Fibroblast of peridontal ligament (primary cell): Measurements from ENCODE around the gene ARMH3.

Experiments used
- DNase-seq: peaks from one replicate; pipeline ENCODE4 v3.0.0-alpha.2; 2010; ENCODE audit errors: extremely low read depth

Gene ARMH3

GRCh38 chr10:101939008-101939648 lies 116.8 kb downstream of the ARMH3 start:
- DNase-seq, result peak; percentile 98

- DNase-seq, result peak; percentile 97
These were observed 117.5 kb downstream of the ARMH3 start for GRCh38 chr10:101938305-101939007.

- no peak for DNase-seq
These were observed 120.5 kb downstream of the ARMH3 start for GRCh38 chr10:101935431-101935830.

- no peak for DNase-seq
These were observed 121.2 kb downstream of the ARMH3 start for GRCh38 chr10:101934686-101935305.

DNA sequence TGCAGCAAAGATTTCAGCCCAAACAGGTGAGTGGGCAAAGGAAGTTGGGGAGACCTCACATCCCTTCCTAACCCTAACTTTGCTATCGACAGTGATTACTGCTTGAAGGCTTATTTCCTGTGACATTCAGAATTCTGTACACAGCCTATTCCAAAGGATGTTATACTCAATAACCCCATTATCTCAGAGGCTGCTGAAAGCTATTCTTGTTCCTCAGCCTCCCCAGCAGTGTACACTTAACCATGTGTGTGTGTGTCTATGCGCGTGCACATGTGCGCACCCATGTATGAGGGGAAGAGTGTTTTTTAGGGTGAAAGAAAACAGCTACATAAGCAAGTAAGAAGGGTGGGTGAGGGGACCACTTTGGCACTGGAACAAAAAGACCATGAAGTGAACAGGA lies 122.0 kb downstream of the ARMH3 start:
- no peak for DNase-seq

GRCh38 chr10:101932183-101932582 lies 123.8 kb downstream of the ARMH3 start:
- no peak for DNase-seq

DNA sequence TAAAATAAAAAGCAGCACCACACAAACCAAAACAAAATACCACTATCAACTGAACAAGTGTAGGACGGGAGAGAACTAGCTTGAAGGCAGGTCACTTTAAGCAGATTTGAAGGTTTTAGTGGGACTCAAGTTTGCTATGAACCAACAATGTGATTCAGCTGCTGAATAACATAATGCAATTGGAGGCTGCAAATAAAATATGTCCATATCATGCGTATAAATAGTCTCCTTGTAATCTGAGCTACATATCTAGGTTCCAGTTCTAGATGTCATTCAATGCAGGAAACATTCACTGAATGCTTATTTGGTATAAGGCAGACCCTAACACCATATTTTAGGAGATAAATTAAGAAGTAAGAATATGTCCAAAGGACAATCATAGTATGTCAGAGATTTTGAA lies 130.9 kb downstream of the ARMH3 start:
- DNase-seq, result no peak

DNA sequence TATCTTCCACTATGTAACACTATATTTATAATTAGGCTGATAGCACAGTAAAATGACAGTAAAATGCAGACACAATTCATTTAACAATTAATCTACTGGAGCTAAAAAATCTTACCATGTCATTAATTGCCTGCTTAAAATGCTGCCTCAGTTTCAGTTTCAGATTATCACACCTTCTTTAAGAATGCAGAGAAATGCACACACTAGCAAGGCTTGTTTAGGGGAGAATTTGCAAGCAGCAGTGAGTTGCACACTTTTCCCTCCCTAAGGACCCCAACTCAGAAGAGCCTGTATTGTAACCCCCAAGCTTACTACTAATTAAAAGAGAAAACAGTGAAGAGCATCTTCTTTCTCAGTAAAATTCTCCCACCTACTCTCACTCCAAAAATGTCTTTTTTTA lies 132.7 kb downstream of the ARMH3 start:
- no peak for DNase-seq

DNA sequence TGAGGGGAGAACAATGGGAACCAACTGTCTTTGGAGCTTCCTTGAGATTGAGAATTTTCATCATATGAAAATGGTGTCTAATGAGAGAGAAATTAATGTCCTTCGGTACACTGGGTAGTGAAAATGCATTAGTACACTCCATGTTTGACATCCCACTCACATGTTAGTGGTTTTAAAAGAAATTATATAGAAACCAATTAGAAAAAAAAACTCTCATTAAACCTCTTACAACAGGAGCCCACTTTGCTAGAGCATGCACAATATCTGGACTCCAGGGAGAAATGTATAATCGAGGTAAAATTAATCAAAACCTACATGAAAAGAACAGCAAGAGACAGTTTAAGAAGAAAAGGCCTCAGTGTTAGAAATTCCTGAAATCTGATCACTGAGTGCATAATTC lies 133.1 kb downstream of the ARMH3 start:
- no peak for DNase-seq

DNA sequence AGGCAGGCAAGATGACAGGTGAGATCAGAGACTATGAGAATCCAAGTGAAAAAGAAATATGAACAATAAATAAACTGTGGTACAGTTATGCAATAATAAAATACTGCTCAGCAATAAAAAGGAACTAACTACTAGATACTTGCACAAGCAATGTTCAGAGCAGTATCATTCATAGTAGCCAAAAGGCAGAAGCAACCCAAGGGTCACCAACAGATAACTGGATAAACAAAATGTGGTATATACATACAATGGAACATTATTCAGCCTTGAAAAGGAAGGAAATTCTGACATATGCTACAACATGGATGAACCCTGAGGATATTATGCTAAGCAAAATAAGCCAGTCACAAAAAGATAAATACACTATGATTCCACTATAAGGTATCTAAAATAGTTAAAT lies 135.4 kb downstream of the ARMH3 start:
- DNase-seq, result no peak

DNA sequence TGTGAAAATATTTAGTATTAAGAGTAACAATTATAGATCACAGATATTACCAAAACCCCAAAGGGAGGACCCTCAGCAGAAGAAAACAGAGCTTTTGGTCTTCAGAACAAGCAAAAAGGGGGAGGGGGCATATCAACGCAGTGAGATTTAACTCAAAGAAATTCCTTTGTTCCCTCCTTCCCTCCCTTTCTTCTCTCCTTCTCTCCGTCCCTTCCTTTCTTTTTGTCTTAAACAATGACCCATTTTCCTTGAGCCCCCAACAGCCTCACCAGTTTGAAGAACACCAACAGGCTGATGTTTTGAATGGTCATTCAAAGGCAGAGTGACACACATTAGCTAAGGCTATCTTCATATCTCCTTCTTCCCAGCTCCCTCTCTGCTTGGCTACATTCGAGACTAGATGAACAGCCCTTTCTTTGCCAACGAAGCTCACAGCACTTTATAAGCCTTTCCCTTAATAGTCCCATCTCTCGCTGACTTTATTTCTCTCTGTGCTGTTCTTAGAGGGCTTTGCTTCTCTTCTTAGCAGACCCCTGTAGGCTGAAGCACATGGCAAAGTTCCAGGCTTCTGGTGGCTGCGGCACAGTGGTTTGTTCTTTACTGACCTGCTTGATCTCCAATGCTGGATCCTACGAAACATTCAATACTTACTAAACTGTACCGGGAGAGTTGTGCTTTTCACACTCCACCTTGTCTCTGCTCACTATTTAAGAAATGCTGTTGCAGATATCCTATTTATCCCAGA lies 136.8 kb downstream of the ARMH3 start:
- DNase-seq, result no peak

DNA sequence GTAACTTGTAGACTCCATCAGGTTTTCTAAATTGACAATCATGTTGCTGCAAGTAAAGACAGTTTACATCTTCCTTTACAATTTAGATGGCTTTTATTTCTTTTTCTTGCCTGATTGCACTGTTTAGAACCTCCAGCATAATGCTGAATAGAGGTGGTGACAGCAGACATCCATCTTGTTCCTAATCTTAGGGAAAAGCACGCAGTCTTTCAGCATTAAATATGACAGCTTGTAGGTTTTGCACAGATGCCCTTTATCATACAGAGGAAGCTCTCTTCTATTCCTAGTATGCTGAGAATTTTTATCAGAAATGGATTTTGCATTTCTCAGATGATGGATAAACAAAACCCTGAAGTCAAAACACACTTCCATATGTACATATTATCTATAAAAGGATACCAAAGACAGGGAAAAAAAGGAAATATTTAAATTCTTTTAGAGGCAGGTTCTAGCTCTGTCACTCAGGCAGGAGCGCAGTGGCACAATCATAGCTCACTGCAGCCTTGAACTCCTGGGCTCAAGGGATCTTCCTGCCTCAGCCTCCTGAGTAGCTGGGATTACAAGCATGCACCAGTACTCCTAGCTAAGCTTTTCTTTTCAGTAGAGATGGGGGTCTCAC lies 143.3 kb downstream of the ARMH3 start:
- no peak for DNase-seq

- no peak for DNase-seq
These were observed 149.3 kb downstream of the ARMH3 start for GRCh38 chr10:101906586-101907183.

GRCh38 chr10:101905251-101905650 lies 150.7 kb downstream of the ARMH3 start:
- no peak for DNase-seq

DNA sequence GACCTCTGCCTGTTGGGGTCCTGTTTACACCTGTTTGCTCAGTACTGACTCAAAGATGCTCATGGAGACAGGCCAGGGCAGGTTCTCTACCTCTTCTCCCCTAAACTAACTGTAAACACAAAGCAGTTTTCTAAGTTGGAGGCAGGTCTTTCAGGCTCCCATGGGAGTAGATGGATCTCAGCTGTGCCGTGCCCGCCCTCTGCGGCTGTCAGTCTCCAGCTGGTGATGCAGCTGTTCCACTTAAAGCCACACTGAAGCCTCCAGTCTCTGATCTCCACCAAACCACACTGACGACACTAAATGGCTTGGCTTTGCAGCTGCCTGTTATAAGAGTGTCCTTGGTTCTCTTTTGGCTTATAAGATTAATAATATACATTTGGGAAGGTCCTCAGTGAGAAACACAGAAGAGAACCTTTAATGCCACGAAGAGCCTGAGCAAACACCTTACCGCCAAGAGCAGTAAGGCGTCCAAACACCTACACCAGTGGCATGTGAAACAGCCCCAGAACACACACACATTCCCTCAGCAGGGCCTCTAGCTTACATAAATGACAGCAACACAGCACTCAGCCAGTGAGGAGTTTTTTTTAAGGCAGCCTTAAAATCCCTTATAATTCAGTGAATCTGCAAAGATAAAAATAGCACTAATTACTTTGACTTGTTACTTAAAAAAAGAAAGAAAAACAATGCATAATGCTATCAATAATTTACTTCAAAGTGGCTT lies 152.0 kb downstream of the ARMH3 start:
- peak; percentile 11 for DNase-seq

- DNase-seq, result no peak
These were observed 153.2 kb downstream of the ARMH3 start for GRCh38 chr10:101902820-101903145.

- no peak for DNase-seq
These were observed 153.7 kb downstream of the ARMH3 start for GRCh38 chr10:101902032-101902819.

DNA sequence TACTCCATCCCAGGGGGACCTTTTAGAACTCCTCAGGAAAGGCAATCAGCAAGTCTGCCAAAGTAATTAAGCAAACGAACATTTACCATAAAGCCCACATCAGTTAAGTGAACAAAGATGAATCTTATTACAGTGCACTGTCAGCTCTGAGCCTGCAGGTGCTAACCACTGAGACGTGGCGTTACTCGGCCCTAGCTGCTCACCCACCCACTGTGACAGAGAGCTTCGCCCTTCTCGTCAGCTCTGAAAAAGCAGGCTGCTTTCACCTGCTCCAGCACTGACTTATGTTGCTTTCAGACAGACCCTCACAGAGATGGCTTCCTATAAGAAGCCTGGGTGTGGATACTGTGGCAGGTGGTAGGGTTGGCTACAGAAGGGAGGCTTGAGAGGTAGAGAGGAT lies 154.6 kb downstream of the ARMH3 start:
- DNase-seq, result no peak

- DNase-seq, result peak; percentile 65
These were observed 158.3 kb downstream of the ARMH3 start for GRCh38 chr10:101897633-101898032.

DNA sequence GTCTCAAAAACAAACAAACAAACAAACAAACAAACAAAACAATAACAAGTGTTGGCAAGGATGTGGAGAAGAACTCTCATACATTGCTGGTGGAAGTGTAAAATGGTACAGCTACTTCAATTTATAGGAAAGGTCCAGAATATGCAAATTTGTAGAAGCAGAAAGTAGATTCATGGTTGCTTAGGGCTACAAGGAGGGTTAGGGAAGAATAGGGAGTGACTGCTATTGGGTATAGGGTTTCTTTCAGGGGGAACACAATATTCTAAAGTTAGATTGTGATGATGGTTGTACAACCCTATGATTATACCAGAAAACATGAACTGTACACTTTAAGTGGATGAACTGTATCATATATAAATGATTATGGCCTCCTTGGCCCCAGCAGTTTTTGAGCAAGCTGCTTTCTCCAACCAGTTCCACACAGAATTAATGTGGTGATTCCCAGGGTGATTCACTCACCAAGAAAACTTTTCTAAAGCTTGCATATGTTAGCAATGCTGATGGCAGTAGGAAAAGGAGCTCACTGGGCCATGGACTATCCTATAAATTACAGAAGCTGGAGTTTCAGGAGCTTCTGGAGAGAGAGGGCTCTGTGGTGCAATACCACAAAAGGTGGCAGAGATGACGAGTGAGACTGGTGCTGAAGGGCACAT lies 159.6 kb downstream of the ARMH3 start:
- peak; percentile 61 for DNase-seq
